ENCODE measurements around the gene TMEM229A. TPM values are rescaled to one million over a fixed set of nuclear protein-coding genes. Genes with fewer than 3 reads are reported as not detected.

The TMEM229A gene
- total and polyA plus RNA-seq, 10 of the 15 experiments (the other 5 are each of a cell fraction or from before 2014, with no cell fraction given), result not detected

GRCh38 chr7:123995617-123996326 lies 37.1 kb downstream of the TMEM229A start:
- Histone ChIP-seq H3K9me3 (replicated peaks; ENCODE audit: control insufficient read depth, insufficient read depth, low read length) (no peaks in the 10 kb centered on the region), H2AFZ (ENCODE audit: control insufficient read depth, low read depth, low read length) (no peak overlapping the region), H3K36me3 (ENCODE audit: control insufficient read depth in 2 of 2, insufficient read depth in 2 of 2, low read length in 1 of 2) (no peaks in the 10 kb centered on the region), H3K79me2 (ENCODE audit: control insufficient read depth, insufficient read depth, low read length) (no peaks in the 10 kb centered on the region), H3K4me3 (no peak overlapping the region), H3K9ac (ENCODE audit: control insufficient read depth, insufficient read depth, low read length) (no peak overlapping the region), H3K4me1 (ENCODE audit: control insufficient read depth, insufficient read depth, low read length) (no peaks in the 10 kb centered on the region), H3K27ac (ENCODE audit: control insufficient read depth, insufficient read depth) (no peak overlapping the region), H3K27me3 (replicated peaks in 1 of 2; ENCODE audit: control insufficient read depth in 2 of 2, insufficient read depth in 2 of 2, low read length in 1 of 2) (no peaks in the 10 kb centered on the region), H4K20me1 (ENCODE audit: control insufficient read depth, insufficient read depth) (no peaks in the 10 kb centered on the region), H3K4me2 (ENCODE audit: control insufficient read depth, insufficient read depth) (no peak overlapping the region)
- ChIA-PET CTCF (no interaction called here), RAD21 (ENCODE audit: unreplicated experiment) (interaction anchor here (0.7 kb wide), 1 partner anchor 168 kb away, joined by 3 read pairs; no protein-coding TSS in a partner anchor), SMC1A (ENCODE audit: uncharacterized antibody, unreplicated experiment) (interaction anchor here (1.1 kb wide), 1 partner anchor 25 kb away, joined by 3 read pairs; no protein-coding TSS in a partner anchor), POLR2A (no interaction called here)
- no peak for DNase-seq (ENCODE audit: low read depth, low spot score)
- in situ Hi-C loops (cut with MboI), result no loop called here
- ATAC-seq, result peak; percentile 86
- FAIRE-seq, result no peak
- 75% methylated on average over 10 of the region's 10 CpGs for WGBS (ENCODE audit: insufficient coverage, insufficient replicate concordance, low lambda C conversion rate, missing lambda C conversion rate)
- intact Hi-C loops (cut with micrococcal nuclease; ENCODE audit: unreplicated experiment), result no loop called here
- TF ChIP-seq MEF2A (IDR thresholded peaks at IDR 0.05; ENCODE audit: insufficient read depth, low read depth, low read length) (no peak), YBX1 (IDR thresholded peaks at IDR 0.05) (no peak), NR2F1 (conservative IDR thresholded peaks at IDR 0.05) (no peak), RCOR1 (conservative IDR thresholded peaks at IDR 0.05; ENCODE audit: low read depth, low read length) (no peak), CHD4 (IDR thresholded peaks at IDR 0.05) (no peak)
- no TSS peak for BruUV-seq (replicated peaks)

- ChIA-PET SMC1A (ENCODE audit: uncharacterized antibody, unreplicated experiment) (interaction anchor here (0.6 to 1.1 kb wide), 2 partner anchors 26 to 29 kb away, joined by 3 read pairs; no protein-coding TSS in a partner anchor), POLR2A (no interaction called here), RAD21 (ENCODE audit: unreplicated experiment) (no interaction called here), CTCF (interaction anchor here (0.6 kb wide), 1 partner anchor 32 kb away, joined by 4 read pairs; no protein-coding TSS in a partner anchor)
- Histone ChIP-seq H3K9ac (ENCODE audit: control insufficient read depth, insufficient read depth, low read length) (no peak overlapping the region), H3K36me3 (ENCODE audit: control insufficient read depth in 2 of 2, insufficient read depth in 2 of 2, low read length in 1 of 2) (no peaks in the 10 kb centered on the region), H3K4me2 (ENCODE audit: control insufficient read depth, insufficient read depth) (no peak overlapping the region), H3K79me2 (ENCODE audit: control insufficient read depth, insufficient read depth, low read length) (no peaks in the 10 kb centered on the region), H3K27me3 (replicated peaks in 1 of 2; ENCODE audit: control insufficient read depth in 2 of 2, insufficient read depth in 2 of 2, low read length in 1 of 2) (no peaks in the 10 kb centered on the region), H3K4me3 (no peak overlapping the region), H3K27ac (ENCODE audit: control insufficient read depth, insufficient read depth) (no peak overlapping the region), H3K4me1 (ENCODE audit: control insufficient read depth, insufficient read depth, low read length) (no peaks in the 10 kb centered on the region), H3K9me3 (replicated peaks; ENCODE audit: control insufficient read depth, insufficient read depth, low read length) (no peaks in the 10 kb centered on the region), H4K20me1 (ENCODE audit: control insufficient read depth, insufficient read depth) (no peaks in the 10 kb centered on the region), H2AFZ (ENCODE audit: control insufficient read depth, low read depth, low read length) (no peak overlapping the region)
- ATAC-seq (no peak), FAIRE-seq (no peak), DNase-seq (ENCODE audit: low read depth, low spot score) (no peak)
- intact Hi-C loops (cut with micrococcal nuclease; ENCODE audit: unreplicated experiment), result no loop called here
- in situ Hi-C loops (cut with MboI), result no loop called here
- TF ChIP-seq, protein P1, sequence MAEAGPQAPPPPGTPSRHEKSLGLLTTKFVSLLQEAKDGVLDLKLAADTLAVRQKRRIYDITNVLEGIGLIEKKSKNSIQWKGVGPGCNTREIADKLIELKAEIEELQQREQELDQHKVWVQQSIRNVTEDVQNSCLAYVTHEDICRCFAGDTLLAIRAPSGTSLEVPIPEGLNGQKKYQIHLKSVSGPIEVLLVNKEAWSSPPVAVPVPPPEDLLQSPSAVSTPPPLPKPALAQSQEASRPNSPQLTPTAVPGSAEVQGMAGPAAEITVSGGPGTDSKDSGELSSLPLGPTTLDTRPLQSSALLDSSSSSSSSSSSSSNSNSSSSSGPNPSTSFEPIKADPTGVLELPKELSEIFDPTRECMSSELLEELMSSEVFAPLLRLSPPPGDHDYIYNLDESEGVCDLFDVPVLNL (IDR thresholded peaks at IDR 0.05; ENCODE audit: low read depth, low read length), result no peak
- TF ChIP-seq, protein P2, sequence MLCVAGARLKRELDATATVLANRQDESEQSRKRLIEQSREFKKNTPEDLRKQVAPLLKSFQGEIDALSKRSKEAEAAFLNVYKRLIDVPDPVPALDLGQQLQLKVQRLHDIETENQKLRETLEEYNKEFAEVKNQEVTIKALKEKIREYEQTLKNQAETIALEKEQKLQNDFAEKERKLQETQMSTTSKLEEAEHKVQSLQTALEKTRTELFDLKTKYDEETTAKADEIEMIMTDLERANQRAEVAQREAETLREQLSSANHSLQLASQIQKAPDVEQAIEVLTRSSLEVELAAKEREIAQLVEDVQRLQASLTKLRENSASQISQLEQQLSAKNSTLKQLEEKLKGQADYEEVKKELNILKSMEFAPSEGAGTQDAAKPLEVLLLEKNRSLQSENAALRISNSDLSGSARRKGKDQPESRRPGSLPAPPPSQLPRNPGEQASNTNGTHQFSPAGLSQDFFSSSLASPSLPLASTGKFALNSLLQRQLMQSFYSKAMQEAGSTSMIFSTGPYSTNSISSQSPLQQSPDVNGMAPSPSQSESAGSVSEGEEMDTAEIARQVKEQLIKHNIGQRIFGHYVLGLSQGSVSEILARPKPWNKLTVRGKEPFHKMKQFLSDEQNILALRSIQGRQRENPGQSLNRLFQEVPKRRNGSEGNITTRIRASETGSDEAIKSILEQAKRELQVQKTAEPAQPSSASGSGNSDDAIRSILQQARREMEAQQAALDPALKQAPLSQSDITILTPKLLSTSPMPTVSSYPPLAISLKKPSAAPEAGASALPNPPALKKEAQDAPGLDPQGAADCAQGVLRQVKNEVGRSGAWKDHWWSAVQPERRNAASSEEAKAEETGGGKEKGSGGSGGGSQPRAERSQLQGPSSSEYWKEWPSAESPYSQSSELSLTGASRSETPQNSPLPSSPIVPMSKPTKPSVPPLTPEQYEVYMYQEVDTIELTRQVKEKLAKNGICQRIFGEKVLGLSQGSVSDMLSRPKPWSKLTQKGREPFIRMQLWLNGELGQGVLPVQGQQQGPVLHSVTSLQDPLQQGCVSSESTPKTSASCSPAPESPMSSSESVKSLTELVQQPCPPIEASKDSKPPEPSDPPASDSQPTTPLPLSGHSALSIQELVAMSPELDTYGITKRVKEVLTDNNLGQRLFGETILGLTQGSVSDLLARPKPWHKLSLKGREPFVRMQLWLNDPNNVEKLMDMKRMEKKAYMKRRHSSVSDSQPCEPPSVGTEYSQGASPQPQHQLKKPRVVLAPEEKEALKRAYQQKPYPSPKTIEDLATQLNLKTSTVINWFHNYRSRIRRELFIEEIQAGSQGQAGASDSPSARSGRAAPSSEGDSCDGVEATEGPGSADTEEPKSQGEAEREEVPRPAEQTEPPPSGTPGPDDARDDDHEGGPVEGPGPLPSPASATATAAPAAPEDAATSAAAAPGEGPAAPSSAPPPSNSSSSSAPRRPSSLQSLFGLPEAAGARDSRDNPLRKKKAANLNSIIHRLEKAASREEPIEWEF (IDR thresholded peaks at IDR 0.05; ENCODE audit: insufficient replicate concordance, low read depth, low read length), result no peak
- TF ChIP-seq KLF5 (IDR thresholded peaks at IDR 0.05; ENCODE audit: partially characterized antibody), result no peak
- no TSS peak for BruUV-seq (replicated peaks)
Observed at GRCh38 chr7:123994449-123994848, 38.4 kb downstream of the TMEM229A start.
